RWPE2 (cell line): ENCODE results near the gene TSKS.

Experiments used
- ATAC-seq: fragments of 200-7000 bp; cut with Tn5 transposase; 3 replicates; pipeline ENCODE4 v1.9.1; 2021; ENCODE audit warnings: low read depth
- DNase-seq: peaks from one replicate; pipeline ENCODE4 v3.0.0-alpha.2; 2020; ENCODE audit warnings: low spot score
- H3K27ac ChIP-seq: fragments of 450-650 bp; 2 replicates; pipeline ENCODE4 v1.5.1; 2017; ENCODE audit warnings: mild to moderate bottlenecking; ENCODE audit not compliant: poor library complexity, severe bottlenecking
- H3K27me3 ChIP-seq: fragments of 250-450 bp; sonication (Bioruptor Pico); 2 replicates; pipeline ENCODE4 v1.5.1; 2021; ENCODE audit warnings: mild to moderate bottlenecking, moderate library complexity; ENCODE audit not compliant: insufficient read depth, poor library complexity, severe bottlenecking
- H3K36me3 ChIP-seq: fragments of 250-450 bp; sonication (Bioruptor Pico); 2 replicates; pipeline ENCODE4 v1.5.1; 2020; ENCODE audit warnings: low read depth, mild to moderate bottlenecking, moderate library complexity
- H3K4me1 ChIP-seq: fragments of 250-450 bp; sonication (Bioruptor Pico); 2 replicates; pipeline ENCODE4 v1.5.1; 2021; ENCODE audit warnings: mild to moderate bottlenecking, moderate library complexity; ENCODE audit not compliant: insufficient read depth, poor library complexity, severe bottlenecking
- H3K4me3 ChIP-seq: fragments of 250-450 bp; sonication (Bioruptor Pico); 2 replicates; pipeline ENCODE4 v1.5.1; 2021; ENCODE audit warnings: mild to moderate bottlenecking, moderate library complexity; ENCODE audit not compliant: severe bottlenecking
- H3K9me3 ChIP-seq: fragments of 250-450 bp; sonication (Bioruptor Pico); 2 replicates; pipeline ENCODE4 v1.5.1; 2021; ENCODE audit warnings: mild to moderate bottlenecking, moderate library complexity; ENCODE audit not compliant: severe bottlenecking
- CTCF ChIP-seq: fragments of 450-650 bp; IDR thresholded peaks from one replicate; pipeline ENCODE4 v1.5.1; 2017; ENCODE audit warnings: mild to moderate bottlenecking, moderate library complexity; ENCODE audit not compliant: poor library complexity, severe bottlenecking

TSKS gene

GRCh38 chr19:49788857-49789256 lies 25.8 kb upstream of the TSKS start:
- Histone ChIP-seq H3K27me3 (no peaks in the 10 kb centered on the region), H3K4me1 (no peaks in the 10 kb centered on the region), H3K9me3 (no peaks in the 10 kb centered on the region), H3K36me3 (peaks cover 40% of the 10 kb centered on the region), H3K4me3 (no peak overlapping the region), H3K27ac (no peak overlapping the region)
- no peak for TF ChIP-seq CTCF
- DNase-seq (no peak), ATAC-seq (no peak)

- H3K4me3 ChIP-seq = no peak overlapping the region
- peaks cover 42% of the 10 kb centered on the region for H3K36me3 ChIP-seq
- H3K27me3 ChIP-seq = no peaks in the 10 kb centered on the region
- ATAC-seq (no peak), DNase-seq (no peak)
- H3K27ac ChIP-seq = no peak overlapping the region
- TF ChIP-seq CTCF = no peak
- no peaks in the 10 kb centered on the region for H3K4me1 ChIP-seq
- H3K9me3 ChIP-seq = no peaks in the 10 kb centered on the region
These were observed 24.6 kb upstream of the TSKS start for GRCh38 chr19:49787746-49788145.

GRCh38 chr19:49786376-49786820 lies 23.3 kb upstream of the TSKS start:
- TF ChIP-seq CTCF = no peak
- Histone ChIP-seq H3K9me3 (no peaks in the 10 kb centered on the region), H3K27ac (peak overlapping the region; percentile 8), H3K4me3 (no peak overlapping the region), H3K36me3 (peaks cover 44% of the 10 kb centered on the region), H3K27me3 (no peaks in the 10 kb centered on the region), H3K4me1 (no peaks in the 10 kb centered on the region)
- no peak for DNase-seq
- peak; percentile 42; the same call in 1 of the 3 replicates for ATAC-seq

GRCh38 chr19:49782515-49782914 lies 19.4 kb upstream of the TSKS start:
- ATAC-seq (no peak), DNase-seq (no peak)
- H3K36me3 ChIP-seq = peaks cover 38% of the 10 kb centered on the region
- H3K9me3 ChIP-seq = no peaks in the 10 kb centered on the region
- no peak overlapping the region for H3K27ac ChIP-seq
- H3K27me3 ChIP-seq = no peaks in the 10 kb centered on the region
- H3K4me1 ChIP-seq = no peaks in the 10 kb centered on the region
- TF ChIP-seq CTCF = no peak
- H3K4me3 ChIP-seq = no peak overlapping the region

- H3K36me3 ChIP-seq = peaks cover 36% of the 10 kb centered on the region
- no peak for TF ChIP-seq CTCF
- H3K27me3 ChIP-seq = no peaks in the 10 kb centered on the region
- no peak for ATAC-seq
- no peaks in the 10 kb centered on the region for H3K4me1 ChIP-seq
- H3K27ac ChIP-seq = no peak overlapping the region
- no peak for DNase-seq
- no peak overlapping the region for H3K4me3 ChIP-seq
- no peaks in the 10 kb centered on the region for H3K9me3 ChIP-seq
These were observed 18.3 kb upstream of the TSKS start for GRCh38 chr19:49781394-49781793.
